Measurements from ENCODE around the gene IL1RN.

Gene IL1RN

DNA sequence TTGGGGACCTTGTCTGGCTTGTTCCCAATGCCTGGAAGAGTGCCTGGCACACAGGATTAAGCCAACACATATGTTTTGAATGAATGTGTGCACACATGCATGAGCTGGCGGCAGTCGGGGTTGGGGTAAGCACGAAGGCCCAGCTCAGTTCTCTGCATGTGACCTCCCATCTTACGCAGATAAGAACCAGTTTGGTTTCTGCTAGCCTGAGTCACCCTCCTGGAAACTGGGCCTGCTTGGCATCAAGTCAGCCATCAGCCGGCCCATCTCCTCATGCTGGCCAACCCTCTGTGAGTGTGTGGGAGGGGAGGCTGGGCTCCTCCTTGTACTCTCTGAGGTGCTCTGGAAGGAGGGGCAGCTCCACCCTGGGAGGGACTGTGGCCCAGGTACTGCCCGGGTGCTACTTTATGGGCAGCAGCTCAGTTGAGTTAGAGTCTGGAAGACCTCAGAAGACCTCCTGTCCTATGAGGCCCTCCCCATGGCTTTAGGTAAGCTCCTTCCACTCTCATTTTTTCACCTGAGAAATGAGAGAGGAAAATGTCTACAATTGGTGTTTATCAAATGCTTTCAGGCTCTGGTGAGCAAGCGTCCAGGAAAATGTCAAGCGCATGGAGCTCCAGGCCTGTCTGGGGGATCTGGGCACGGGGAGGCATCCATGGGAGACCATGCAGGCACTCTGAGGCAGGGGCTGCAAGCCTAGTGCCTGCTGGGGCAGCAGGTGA, 9.7 kb upstream of the IL1RN start:
- ChIA-PET POLR2A (no interaction called here), CTCF (interaction anchor here (0.6 to 10.1 kb wide), 3 partner anchors 19 to 94 kb away, joined by 3 to 112 read pairs (median 3); no protein-coding TSS in a partner anchor)
- TF ChIP-seq, protein P1, sequence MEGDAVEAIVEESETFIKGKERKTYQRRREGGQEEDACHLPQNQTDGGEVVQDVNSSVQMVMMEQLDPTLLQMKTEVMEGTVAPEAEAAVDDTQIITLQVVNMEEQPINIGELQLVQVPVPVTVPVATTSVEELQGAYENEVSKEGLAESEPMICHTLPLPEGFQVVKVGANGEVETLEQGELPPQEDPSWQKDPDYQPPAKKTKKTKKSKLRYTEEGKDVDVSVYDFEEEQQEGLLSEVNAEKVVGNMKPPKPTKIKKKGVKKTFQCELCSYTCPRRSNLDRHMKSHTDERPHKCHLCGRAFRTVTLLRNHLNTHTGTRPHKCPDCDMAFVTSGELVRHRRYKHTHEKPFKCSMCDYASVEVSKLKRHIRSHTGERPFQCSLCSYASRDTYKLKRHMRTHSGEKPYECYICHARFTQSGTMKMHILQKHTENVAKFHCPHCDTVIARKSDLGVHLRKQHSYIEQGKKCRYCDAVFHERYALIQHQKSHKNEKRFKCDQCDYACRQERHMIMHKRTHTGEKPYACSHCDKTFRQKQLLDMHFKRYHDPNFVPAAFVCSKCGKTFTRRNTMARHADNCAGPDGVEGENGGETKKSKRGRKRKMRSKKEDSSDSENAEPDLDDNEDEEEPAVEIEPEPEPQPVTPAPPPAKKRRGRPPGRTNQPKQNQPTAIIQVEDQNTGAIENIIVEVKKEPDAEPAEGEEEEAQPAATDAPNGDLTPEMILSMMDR (IDR thresholded peaks at IDR 0.05; ENCODE audit: control extremely low read depth, extremely low read depth, low read depth, missing control alignments), result no peak
- no peak for DNase-seq (ENCODE audit: extremely low spot score)

DNA sequence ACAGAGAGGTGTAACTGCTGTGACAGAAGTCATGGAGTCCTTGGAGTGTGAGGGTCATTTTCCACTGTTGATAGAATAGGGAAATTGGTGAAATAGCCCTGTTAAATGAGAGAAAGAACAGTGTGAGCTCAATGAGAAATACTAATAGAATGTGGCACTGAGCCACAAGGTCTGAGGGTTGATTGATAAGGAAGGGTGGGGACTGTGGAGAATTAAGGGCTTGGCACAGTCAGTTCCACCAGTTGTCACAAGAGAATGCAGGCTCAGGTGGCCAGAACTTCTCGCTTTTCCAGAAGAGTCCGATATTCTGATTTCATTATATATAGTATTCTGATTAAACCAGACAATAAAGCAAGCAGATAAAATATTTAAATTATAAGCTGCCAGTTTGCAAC, 9.1 kb upstream of the IL1RN start:
- POLR2A ChIA-PET, result no interaction called here
- TF ChIP-seq, protein P1 (IDR thresholded peaks at IDR 0.05; ENCODE audit: control extremely low read depth, extremely low read depth, low read depth, missing control alignments), result no peak
- CTCF ChIA-PET, result interaction anchor here (1.0 to 10.1 kb wide), 2 partner anchors 19 to 93 kb away, joined by 3 to 112 read pairs; no protein-coding TSS in a partner anchor
- no peak for DNase-seq (ENCODE audit: extremely low spot score)

DNA sequence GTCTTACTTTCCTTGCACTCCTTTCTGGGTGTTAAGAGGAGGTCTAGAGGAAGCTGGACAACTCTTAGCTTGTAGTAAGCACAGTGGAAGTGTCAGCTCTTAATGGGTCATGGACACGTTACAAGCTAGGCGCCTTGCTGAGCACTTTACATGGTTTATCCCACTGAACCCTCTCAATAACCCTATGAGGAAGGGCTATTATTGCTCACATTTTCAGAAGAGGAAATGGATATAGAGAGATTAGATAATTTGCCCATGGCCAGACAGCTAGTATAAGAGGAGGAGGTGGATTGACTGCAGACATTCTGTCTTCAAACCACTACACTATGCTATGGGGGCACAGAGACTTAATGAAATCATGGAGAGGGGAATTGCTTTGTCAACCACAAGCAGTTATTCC, 8.3 kb upstream of the IL1RN start:
- TF ChIP-seq, protein P1 (IDR thresholded peaks at IDR 0.05; ENCODE audit: control extremely low read depth, extremely low read depth, low read depth, missing control alignments), result no peak
- POLR2A ChIA-PET, result no interaction called here
- CTCF ChIA-PET, result interaction anchor here (1.0 to 10.1 kb wide), 3 partner anchors 18 to 272 kb away, joined by 3 to 112 read pairs (median 4); no protein-coding TSS in a partner anchor
- no peak for DNase-seq (ENCODE audit: extremely low spot score)

DNA sequence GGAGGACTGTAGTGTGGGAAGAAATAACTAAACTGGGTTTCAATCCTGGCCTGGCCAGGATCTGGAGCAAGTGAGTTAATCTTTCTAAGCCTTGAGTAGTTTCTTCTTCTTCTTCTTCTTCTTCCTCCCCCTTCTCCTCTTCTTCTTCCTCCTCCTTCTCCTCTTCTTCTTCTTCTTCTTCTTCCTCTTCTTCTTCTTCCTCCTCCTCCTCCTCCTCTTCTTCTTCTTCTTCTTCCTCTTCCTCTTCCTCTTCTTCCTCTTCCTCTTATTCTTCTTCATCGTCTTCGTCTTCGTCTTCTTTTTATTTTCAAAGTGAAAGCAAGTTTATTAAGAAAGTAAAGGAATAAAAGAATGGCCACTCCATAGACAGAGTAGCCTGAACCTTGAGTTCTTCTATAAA, 6.5 kb upstream of the IL1RN start:
- CTCF ChIA-PET, result interaction anchor here (1.1 to 10.1 kb wide), 2 partner anchors 13 to 16 kb away, joined by 4 to 112 read pairs; no protein-coding TSS in a partner anchor

DNA sequence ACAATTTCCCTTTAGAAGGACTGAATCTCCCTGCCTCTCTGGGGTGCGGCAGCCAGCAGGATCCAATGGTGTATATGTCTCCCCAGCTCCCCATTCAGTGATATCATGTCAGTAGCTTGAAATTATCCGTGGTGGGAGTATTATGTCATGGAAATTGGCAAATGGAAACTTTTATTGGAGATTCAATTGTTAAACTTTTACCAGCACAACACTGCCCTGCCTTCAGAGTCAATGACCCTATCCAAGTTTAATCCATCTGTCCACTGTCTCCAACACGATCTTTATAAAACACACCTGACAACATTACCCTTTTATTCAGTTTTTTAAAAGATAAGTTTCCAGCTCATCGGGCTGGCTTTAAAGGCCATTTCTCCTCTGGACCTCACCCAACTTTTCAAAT, 5.0 kb upstream of the IL1RN start:
- TF ChIP-seq, protein P1 (IDR thresholded peaks at IDR 0.05; ENCODE audit: control extremely low read depth, extremely low read depth, low read depth, missing control alignments), result no peak
- ChIA-PET CTCF (interaction anchor here (1.1 to 10.1 kb wide), 7 partner anchors 15 to 268 kb away, joined by 3 to 112 read pairs (median 4); partner anchors contain the start of gene PSD4), POLR2A (no interaction called here)
- DNase-seq (ENCODE audit: extremely low spot score), result no peak

More for the DNA sequence above, 6.5 kb upstream of the IL1RN start:
- no peak for DNase-seq (ENCODE audit: extremely low spot score)
- TF ChIP-seq, protein P1 (IDR thresholded peaks at IDR 0.05; ENCODE audit: control extremely low read depth, extremely low read depth, low read depth, missing control alignments), result no peak
- POLR2A ChIA-PET, result no interaction called here

DNA sequence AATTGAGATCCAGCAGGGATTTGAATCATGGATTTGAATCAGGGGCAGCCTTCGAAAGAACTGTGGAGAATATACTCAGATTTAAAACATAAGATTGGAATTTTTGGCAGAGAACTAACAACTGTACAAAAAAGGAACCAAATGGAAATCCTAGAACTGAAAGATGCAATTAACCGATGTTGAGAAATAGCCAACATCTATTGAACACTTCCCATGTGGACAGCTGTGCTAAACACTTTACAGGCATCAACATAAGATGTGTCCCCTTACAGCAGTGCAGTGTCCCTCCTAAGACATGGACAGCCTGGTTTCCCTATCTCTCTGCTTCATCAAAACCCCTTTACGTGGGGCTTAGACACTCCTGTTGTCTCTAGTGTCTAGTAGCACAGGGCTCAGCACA, 3.7 kb upstream of the IL1RN start:
- ChIA-PET POLR2A (no interaction called here), CTCF (interaction anchor here (0.9 to 10.1 kb wide), 3 partner anchors 13 to 267 kb away, joined by 4 to 112 read pairs (median 5); no protein-coding TSS in a partner anchor)
- TF ChIP-seq, protein P1 (IDR thresholded peaks at IDR 0.05; ENCODE audit: control extremely low read depth, extremely low read depth, low read depth, missing control alignments), result no peak
- DNase-seq (ENCODE audit: extremely low spot score), result no peak
